ENCODE results near the gene LRRD1.
"Not testable (repeated sequence)": the region's sequence is repeated elsewhere in the genome, so short reads cannot be mapped to it uniquely, and the experiment has no call there.

DNA sequence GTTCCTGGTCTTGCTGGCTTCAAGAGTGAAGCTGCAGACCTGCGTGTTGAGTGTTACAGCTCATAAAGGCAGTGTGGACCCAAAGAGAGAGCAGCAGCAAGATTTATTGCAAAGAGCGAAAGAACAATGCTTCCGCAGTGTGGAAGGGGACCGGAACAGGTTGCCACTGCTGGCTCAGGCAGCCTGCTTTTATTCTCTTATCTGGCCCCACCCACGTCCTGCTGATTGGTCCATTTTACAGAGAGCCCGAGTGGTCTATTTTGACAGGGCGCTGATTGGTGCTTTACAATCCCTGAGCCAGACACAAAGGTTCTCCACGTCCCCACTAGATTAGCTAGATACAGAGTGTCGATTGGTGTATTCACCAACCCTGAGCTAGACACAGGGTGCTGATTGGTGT is 36.2 kb downstream of the LRRD1 start:
- TF ChIP-seq POLR2A (IDR thresholded peaks at IDR 0.05; ENCODE audit: low read depth, low read length); POLR2AphosphoS5 (IDR thresholded peaks at IDR 0.05; ENCODE audit: low read depth, low read length); TAF1 (IDR thresholded peaks at IDR 0.05; ENCODE audit: low read depth, low read length); PAX5 (IDR thresholded peaks at IDR 0.05; ENCODE audit: insufficient read depth, low read length, severe bottlenecking); SPI1 (IDR thresholded peaks at IDR 0.05; ENCODE audit: low read depth, low read length); POU2F2 (IDR thresholded peaks at IDR 0.05; ENCODE audit: low read depth, low read length): not testable (repeated sequence)

All from GM12891 (cell line).